Activated naive CD8-positive, alpha-beta T cell treated with anti-CD3 and anti-CD28 coated beads, Interleukin-2, amount 50 U/mL, for 16 hours (primary cell): ENCODE measurements around the gene ALMS1.
"Not testable (repeated sequence)": the region's sequence is repeated elsewhere in the genome, so short reads cannot be mapped to it uniquely, and the experiment has no call there.

Source experiments
- DNase-seq: peaks from one replicate; pipeline ENCODE4 v3.0.0-alpha.2; 2020; ENCODE audit warnings: low read depth, low spot score

ALMS1 gene

GRCh38 chr2:73402386-73403103 is 16.9 kb downstream of the ALMS1 start:
- DNase-seq: no peak

- DNase-seq: no peak
These were observed 17.6 kb downstream of the ALMS1 start for GRCh38 chr2:73403237-73403636.

- no peak for DNase-seq
These were observed 18.8 kb downstream of the ALMS1 start for GRCh38 chr2:73404409-73404808.

- no peak for DNase-seq
These were observed 21.4 kb downstream of the ALMS1 start for GRCh38 chr2:73406996-73407395.

- DNase-seq: no peak
These were observed 22.6 kb downstream of the ALMS1 start for GRCh38 chr2:73408198-73408597.

- DNase-seq: no peak
These were observed 29.1 kb downstream of the ALMS1 start for GRCh38 chr2:73414696-73415095.

- no peak for DNase-seq
These were observed 30.3 kb downstream of the ALMS1 start for GRCh38 chr2:73415906-73416305.

- DNase-seq: no peak
These were observed 32.7 kb downstream of the ALMS1 start for GRCh38 chr2:73418343-73418742.

GRCh38 chr2:73423913-73424312 is 38.3 kb downstream of the ALMS1 start:
- no peak for DNase-seq

- no peak for DNase-seq
These were observed 40.5 kb downstream of the ALMS1 start for GRCh38 chr2:73426176-73426575.

- no peak for DNase-seq
These were observed 50.4 kb downstream of the ALMS1 start for GRCh38 chr2:73436019-73436418.

- no peak for DNase-seq
These were observed 58.6 kb downstream of the ALMS1 start for GRCh38 chr2:73444202-73444601.

- no peak for DNase-seq
These were observed 63.2 kb downstream of the ALMS1 start for GRCh38 chr2:73448856-73449255.

- no peak for DNase-seq
These were observed 63.8 kb downstream of the ALMS1 start for GRCh38 chr2:73449404-73449803.

- DNase-seq: no peak
These were observed 65.8 kb downstream of the ALMS1 start for GRCh38 chr2:73451263-73451972.

- no peak for DNase-seq
These were observed 72.3 kb downstream of the ALMS1 start for GRCh38 chr2:73457982-73458381.

GRCh38 chr2:73462388-73462787 is 76.8 kb downstream of the ALMS1 start:
- not testable (repeated sequence) for DNase-seq

GRCh38 chr2:73468376-73468775 is 82.7 kb downstream of the ALMS1 start:
- no peak for DNase-seq

GRCh38 chr2:73483874-73484273 is 98.2 kb downstream of the ALMS1 start:
- DNase-seq: not testable (repeated sequence)

- DNase-seq: no peak
These were observed 101.5 kb downstream of the ALMS1 start for GRCh38 chr2:73487112-73487657.

GRCh38 chr2:73488079-73488478 is 102.4 kb downstream of the ALMS1 start:
- no peak for DNase-seq

- no peak for DNase-seq
These were observed 103.4 kb downstream of the ALMS1 start for GRCh38 chr2:73489053-73489452.

GRCh38 chr2:73494031-73494430 is 108.4 kb downstream of the ALMS1 start:
- no peak for DNase-seq
